DND-41 (cell line): ENCODE measurements around the gene XRCC3.
"Not testable (repeated sequence)": the region's sequence is repeated elsewhere in the genome, so short reads cannot be mapped to it uniquely, and the experiment has no call there.

ENCODE experiments used
- ATAC-seq: fragments of 200-7000 bp; cut with Tn5 transposase; 3 replicates; pipeline ENCODE4 v1.9.1; 2021; ENCODE audit warnings: low read depth; ENCODE audit not compliant: insufficient read depth
- DNase-seq: peaks from one replicate; pipeline ENCODE4 v3.0.0-alpha.2; 2020
- H2AFZ ChIP-seq: 2 replicates; pipeline ENCODE4 v1.6.0; 2012; ENCODE audit warnings: low read depth, low read length
- H3K27ac ChIP-seq: 2 replicates; pipeline ENCODE4 v1.5.1; 2012; ENCODE audit warnings: low read length, inconsistent platforms
- H3K27me3 ChIP-seq: fragments of 200-600 bp; sonication (generic); 2 replicates; pipeline ENCODE4 v1.6.0; 2012; ENCODE audit warnings: low read length, mild to moderate bottlenecking, inconsistent platforms; ENCODE audit not compliant: insufficient read depth, poor library complexity
- H3K36me3 ChIP-seq: 2 replicates; pipeline ENCODE4 v1.5.1; 2012; ENCODE audit warnings: low read length, inconsistent platforms; ENCODE audit not compliant: insufficient read depth
- H3K4me1 ChIP-seq: 2 replicates; pipeline ENCODE4 v1.5.1; 2012; ENCODE audit warnings: mild to moderate bottlenecking, low read length; ENCODE audit not compliant: insufficient read depth
- H3K4me2 ChIP-seq: 2 replicates; pipeline ENCODE4 v1.6.0; 2012; ENCODE audit warnings: mild to moderate bottlenecking, moderate library complexity, low read length, inconsistent platforms; ENCODE audit not compliant: insufficient read depth
- H3K4me3 ChIP-seq, 2 experiments: fragments of 200-600 bp in 1 of 2; shearing (Covaris generic) in 1 of 2; 2 replicates each; pipeline ENCODE4 v1.5.1; 2012 to 2016; ENCODE audit warnings: inconsistent platforms in 2 of 2, low read length in 2 of 2, mild to moderate bottlenecking in 2 of 2, low read depth in 1 of 2, moderate library complexity in 1 of 2
- H3K79me2 ChIP-seq: 2 replicates; pipeline ENCODE4 v1.6.0; 2012; ENCODE audit warnings: low read length, inconsistent platforms; ENCODE audit not compliant: insufficient read depth
- H3K9ac ChIP-seq: 2 replicates; pipeline ENCODE4 v1.6.0; 2012; ENCODE audit warnings: low read depth, mild to moderate bottlenecking, inconsistent platforms, low read length, moderate library complexity
- H3K9me3 ChIP-seq: 2 replicates; pipeline ENCODE4 v1.5.1; 2012; ENCODE audit warnings: low read length, moderate library complexity, mild to moderate bottlenecking, inconsistent platforms; ENCODE audit not compliant: insufficient read depth, severe bottlenecking
- H4K20me1 ChIP-seq: 2 replicates; pipeline ENCODE4 v1.6.0; 2012; ENCODE audit warnings: low read length; ENCODE audit not compliant: insufficient read depth
- CTCF ChIP-seq: IDR thresholded peaks from 2 replicates; pipeline ENCODE4 v1.5.1; 2012; ENCODE audit warnings: borderline replicate concordance, low read length, moderate library complexity, mild to moderate bottlenecking; ENCODE audit not compliant: poor library complexity, severe bottlenecking; ENCODE audit errors: extremely low read depth
- EZH2 ChIP-seq: IDR thresholded peaks from 3 replicates; pipeline ENCODE4 v1.6.1; 2012; ENCODE audit warnings: borderline replicate concordance, low read depth, mild to moderate bottlenecking, moderate library complexity, low read length, inconsistent platforms; ENCODE audit not compliant: severe bottlenecking

XRCC3 gene

DNA sequence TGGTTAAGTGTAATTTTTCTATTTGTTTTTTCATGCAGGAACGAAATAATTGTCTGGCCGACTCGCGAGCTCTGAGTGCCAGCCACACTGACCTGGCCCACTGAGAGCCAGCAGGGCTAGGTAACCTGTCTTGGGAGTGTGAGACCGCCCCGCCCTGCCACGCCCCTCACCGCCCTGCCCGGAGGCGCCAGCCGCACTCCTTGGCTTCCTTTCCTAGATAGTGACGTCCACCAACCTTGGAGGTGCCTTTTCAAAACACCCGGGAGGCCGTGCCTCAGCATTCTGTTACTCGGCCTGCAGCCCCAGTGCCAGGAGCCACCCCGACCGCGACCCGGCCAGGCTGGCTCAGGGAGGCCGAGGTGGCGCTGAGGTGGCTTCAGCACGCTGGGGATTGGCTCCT lies 21.7 kb downstream of the XRCC3 start:
- H3K27me3 ChIP-seq = no peaks in the 10 kb centered on the region
- H3K9me3 ChIP-seq = no peaks in the 10 kb centered on the region
- H3K4me2 ChIP-seq = no peak overlapping the region
- H3K36me3 ChIP-seq = peaks cover 86% of the 10 kb centered on the region
- H3K4me3 ChIP-seq = no peak overlapping the region
- DNase-seq = no peak
- peaks cover 44% of the 10 kb centered on the region for H4K20me1 ChIP-seq
- ATAC-seq = no peak
- no peaks in the 10 kb centered on the region for H3K4me1 ChIP-seq
- TF ChIP-seq CTCF = no peak
- no peak for TF ChIP-seq EZH2
- H2AFZ ChIP-seq = no peak overlapping the region
- peaks cover 17% of the 10 kb centered on the region; the same call in 1 of the 2 replicates for H3K79me2 ChIP-seq
- H3K27ac ChIP-seq = no peak overlapping the region
- no peak overlapping the region for H3K9ac ChIP-seq

DNA sequence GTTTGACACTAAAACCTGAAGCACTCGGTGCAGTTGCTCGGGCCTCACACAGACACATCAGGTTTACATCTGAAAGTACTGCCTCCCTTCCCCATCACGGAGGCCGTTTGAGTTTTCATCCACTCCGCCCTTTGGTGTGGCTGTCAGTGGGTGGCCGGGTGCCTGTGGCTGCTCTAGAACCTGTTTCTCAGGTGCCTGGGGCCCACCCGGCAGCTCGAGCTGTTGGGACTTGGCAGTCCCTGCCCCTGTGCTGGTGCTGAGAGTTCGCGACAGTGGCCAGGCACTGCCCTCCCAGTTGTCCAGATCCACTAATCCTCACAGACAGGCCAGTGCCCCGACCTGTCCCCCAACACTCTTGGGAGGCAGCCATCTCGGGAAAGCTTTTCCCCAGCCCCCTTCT lies 22.4 kb downstream of the XRCC3 start:
- Histone ChIP-seq H3K27me3 (no peaks in the 10 kb centered on the region), H4K20me1 (peaks cover 37% of the 10 kb centered on the region), H3K4me1 (no peaks in the 10 kb centered on the region), H3K79me2 (peaks cover 16% of the 10 kb centered on the region; the same call in 1 of the 2 replicates), H3K9me3 (no peaks in the 10 kb centered on the region), H3K36me3 (peaks cover 86% of the 10 kb centered on the region), H3K4me3 (no peak overlapping the region), H3K9ac (no peak overlapping the region), H2AFZ (no peak overlapping the region), H3K4me2 (no peak overlapping the region), H3K27ac (no peak overlapping the region)
- TF ChIP-seq CTCF = no peak
- TF ChIP-seq EZH2 = no peak
- ATAC-seq = no peak
- DNase-seq = no peak

DNA sequence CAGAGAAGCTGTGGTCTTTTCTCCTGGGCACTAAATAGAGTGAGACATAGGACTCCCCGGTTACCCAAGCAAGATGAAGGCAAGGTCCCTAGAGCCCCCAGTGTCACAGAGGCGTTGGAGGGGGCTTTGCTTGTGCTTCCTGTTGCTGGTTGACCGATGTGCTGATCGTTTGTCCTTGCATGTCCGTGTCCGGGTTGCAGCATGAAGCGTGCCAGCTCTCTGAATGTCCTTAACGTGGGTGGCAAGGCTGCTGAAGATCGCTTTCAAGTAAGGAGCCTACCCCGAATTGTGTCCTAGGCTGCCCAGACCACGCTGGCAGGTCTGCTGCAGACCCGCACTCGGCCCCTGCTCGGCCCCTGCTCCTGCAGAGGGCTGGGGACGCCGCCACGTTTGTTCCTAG lies 23.1 kb downstream of the XRCC3 start:
- ATAC-seq (no peak), DNase-seq (no peak)
- H3K4me2 ChIP-seq = no peak overlapping the region
- no peak overlapping the region for H3K9ac ChIP-seq
- no peak overlapping the region for H3K27ac ChIP-seq
- H3K4me3 ChIP-seq = no peak overlapping the region
- peaks cover 10% of the 10 kb centered on the region; the same call in 1 of the 2 replicates for H3K79me2 ChIP-seq
- no peak for TF ChIP-seq EZH2
- TF ChIP-seq CTCF = no peak
- peaks cover 86% of the 10 kb centered on the region for H3K36me3 ChIP-seq
- no peaks in the 10 kb centered on the region for H3K4me1 ChIP-seq
- H3K9me3 ChIP-seq = no peaks in the 10 kb centered on the region
- H4K20me1 ChIP-seq = peaks cover 30% of the 10 kb centered on the region
- H2AFZ ChIP-seq = no peak overlapping the region
- H3K27me3 ChIP-seq = no peaks in the 10 kb centered on the region

DNA sequence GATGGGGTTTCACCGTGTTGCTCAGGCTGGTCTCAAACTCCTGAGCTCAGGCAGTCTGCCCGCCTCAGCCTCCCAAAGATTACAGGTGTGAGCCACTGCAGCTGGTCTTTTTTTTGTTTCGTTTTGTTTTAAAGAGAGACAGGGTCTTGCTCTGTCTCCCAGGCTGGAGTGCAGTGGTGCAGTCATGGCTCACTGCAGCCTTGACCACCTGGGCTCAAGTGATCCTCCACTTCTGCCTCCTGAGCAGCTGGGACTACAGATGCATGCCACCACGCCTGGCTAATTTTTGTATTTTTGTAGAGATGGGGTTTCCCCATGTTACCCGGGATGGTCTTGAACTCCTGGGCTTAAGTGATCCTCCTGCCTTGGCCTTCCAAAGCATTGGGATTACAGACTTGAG lies 23.6 kb downstream of the XRCC3 start:
- not testable (repeated sequence) for H3K4me2 ChIP-seq, H3K9me3 ChIP-seq, H3K9ac ChIP-seq, ATAC-seq, H3K79me2 ChIP-seq, H3K27me3 ChIP-seq, DNase-seq, H3K27ac ChIP-seq, H3K4me1 ChIP-seq, H3K4me3 ChIP-seq, H2AFZ ChIP-seq
- peaks cover 25% of the 10 kb centered on the region for H4K20me1 ChIP-seq
- H3K36me3 ChIP-seq = peaks cover 86% of the 10 kb centered on the region
